GM12864 (cell line): ENCODE measurements around the gene CD46.
A peak's percentile ranks its signal among the peaks of the same experiment; 100 is the strongest.
"Not testable (repeated sequence)": the region's sequence is repeated elsewhere in the genome, so short reads cannot be mapped to it uniquely, and the experiment has no call there.

Source experiments
- DNase-seq: peaks from one replicate; pipeline ENCODE4 v3.0.0-alpha.2; 2011; ENCODE audit warnings: low read depth
- H3K4me3 ChIP-seq: 2 replicates; pipeline ENCODE4 v1.5.1; 2011; ENCODE audit warnings: mild to moderate bottlenecking, low read depth, low read length, control low read depth
- TF ChIP-seq, protein P1 (sequence below): IDR thresholded peaks from 2 replicates; pipeline ENCODE4 v1.5.1; 2011; ENCODE audit warnings: low read depth, mild to moderate bottlenecking, moderate library complexity, low read length, control low read depth, inconsistent platforms; ENCODE audit errors: missing control alignments

CD46 gene

GRCh38 chr1:207751790-207752455, at the start of gene CD46:
Gene CD46 (plus strand): TSS chr1:207752054. CDS start chr1:207752213, 159 bp downstream.
- peak; percentile 80 for DNase-seq
- TF ChIP-seq, protein P1, sequence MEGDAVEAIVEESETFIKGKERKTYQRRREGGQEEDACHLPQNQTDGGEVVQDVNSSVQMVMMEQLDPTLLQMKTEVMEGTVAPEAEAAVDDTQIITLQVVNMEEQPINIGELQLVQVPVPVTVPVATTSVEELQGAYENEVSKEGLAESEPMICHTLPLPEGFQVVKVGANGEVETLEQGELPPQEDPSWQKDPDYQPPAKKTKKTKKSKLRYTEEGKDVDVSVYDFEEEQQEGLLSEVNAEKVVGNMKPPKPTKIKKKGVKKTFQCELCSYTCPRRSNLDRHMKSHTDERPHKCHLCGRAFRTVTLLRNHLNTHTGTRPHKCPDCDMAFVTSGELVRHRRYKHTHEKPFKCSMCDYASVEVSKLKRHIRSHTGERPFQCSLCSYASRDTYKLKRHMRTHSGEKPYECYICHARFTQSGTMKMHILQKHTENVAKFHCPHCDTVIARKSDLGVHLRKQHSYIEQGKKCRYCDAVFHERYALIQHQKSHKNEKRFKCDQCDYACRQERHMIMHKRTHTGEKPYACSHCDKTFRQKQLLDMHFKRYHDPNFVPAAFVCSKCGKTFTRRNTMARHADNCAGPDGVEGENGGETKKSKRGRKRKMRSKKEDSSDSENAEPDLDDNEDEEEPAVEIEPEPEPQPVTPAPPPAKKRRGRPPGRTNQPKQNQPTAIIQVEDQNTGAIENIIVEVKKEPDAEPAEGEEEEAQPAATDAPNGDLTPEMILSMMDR, result no peak
- peak within 1 kb of the TSS; percentile 99 for H3K4me3 ChIP-seq

DNA sequence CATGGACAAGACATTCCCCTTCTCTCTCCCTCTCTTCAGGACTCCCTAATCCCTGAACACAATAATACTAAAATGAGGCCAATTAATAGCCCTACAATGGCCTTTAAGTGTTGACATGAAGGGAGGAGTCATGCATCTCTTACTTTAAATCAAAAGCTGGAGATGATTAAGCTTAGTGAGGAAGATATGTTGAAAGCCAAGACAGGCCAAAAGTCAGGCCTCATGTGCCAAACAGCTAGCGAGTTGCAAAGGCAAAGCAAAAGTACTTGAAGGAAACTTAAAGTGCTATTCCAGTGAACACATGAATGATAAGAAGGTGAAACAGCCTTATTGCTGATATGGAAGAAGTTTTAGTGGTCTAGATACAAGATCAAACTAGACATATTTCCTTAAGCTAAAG, 49.5 kb upstream of the CD46 start:
- TF ChIP-seq, protein P1, result no peak
- H3K4me3 ChIP-seq, result no peak overlapping the region
- no peak for DNase-seq

GRCh38 chr1:207703712-207704111, 48.1 kb upstream of the CD46 start:
- no peak for DNase-seq
- TF ChIP-seq, protein P1, result no peak
- H3K4me3 ChIP-seq, result no peak overlapping the region

DNA sequence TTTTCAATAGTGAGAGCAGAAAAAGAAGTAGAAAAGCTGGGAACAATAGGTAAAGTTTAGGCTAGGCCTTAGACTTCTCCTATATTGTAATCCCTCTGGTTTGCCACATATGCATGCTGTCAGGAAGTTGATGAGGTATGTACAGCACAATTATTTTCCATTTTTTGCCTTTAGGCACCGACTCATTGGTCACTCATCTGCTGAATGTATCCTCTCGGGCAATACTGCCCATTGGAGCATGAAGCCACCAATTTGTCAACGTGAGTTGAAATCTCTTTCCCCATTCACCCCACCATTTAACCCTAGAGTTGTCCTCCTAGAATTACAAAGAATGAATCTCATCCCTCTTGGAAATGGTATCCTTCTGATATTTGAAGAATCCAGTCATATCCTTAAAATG, 43.9 kb upstream of the CD46 start:
- H3K4me3 ChIP-seq, DNase-seq: not testable (repeated sequence)

GRCh38 chr1:207711285-207711684, 40.6 kb upstream of the CD46 start:
- TF ChIP-seq, protein P1, result no peak
- no peak overlapping the region for H3K4me3 ChIP-seq
- no peak for DNase-seq

DNA sequence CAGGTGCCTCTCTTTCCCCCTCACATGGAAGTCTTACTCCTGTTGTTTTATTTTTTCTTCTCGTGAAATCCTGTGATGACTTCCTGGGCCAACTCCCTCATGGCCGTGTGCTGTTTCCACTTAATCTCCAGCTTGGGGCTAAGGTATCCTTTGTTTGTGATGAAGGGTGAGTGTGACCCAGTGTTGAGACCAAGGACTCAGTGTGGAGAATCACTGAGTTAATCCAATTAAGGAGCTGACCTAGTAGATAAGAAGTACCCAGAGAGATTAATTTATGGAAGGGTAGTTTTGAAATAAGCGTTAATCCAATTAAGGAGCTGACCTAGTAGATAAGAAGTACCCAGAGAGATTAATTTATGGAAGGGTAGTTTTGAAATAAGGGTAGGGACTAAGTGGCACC, 39.2 kb upstream of the CD46 start:
- DNase-seq, H3K4me3 ChIP-seq: not testable (repeated sequence)

DNA sequence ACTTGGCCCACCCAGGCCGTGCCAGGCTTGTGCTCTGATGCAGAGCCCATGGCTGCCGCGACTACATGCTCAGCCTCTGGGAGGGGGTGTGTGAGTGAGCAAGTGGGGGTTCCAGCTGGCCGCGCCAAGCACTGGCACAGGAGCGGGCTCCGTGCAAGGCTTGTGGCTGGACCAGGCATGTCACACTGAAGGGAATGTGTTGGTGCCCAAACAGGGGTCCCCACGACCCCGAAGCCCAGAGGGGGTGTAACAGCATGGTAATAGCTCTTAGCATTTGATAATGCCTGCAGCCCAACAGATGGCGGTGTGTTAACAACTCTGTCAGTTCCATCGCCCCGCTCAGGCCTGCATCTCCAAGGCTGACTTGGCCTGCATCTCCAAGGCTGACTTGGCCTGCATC, 38.3 kb upstream of the CD46 start:
- TF ChIP-seq, protein P1, result no peak
- DNase-seq, result no peak
- no peak overlapping the region for H3K4me3 ChIP-seq

DNA sequence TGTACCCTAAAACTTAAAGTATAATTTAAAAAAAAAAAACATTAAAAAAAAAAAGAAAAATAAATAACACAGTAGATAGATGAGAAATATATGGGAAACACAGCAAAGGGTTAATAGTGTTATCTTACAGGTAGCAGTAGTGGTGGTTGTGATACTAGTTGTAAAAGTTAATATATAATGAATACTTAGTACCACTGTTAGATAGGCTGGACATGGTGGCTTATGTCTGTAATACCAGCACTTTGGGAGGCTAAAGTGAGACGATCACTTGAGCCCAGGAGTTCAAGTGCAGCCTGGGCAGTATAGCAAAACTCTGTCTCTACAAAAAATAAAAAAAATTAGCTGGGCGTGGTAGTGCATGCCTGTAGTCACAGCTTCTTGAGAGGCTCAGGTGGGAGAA, 32.6 kb upstream of the CD46 start:
- DNase-seq, result no peak
- TF ChIP-seq, protein P1, result no peak
- H3K4me3 ChIP-seq, result no peak overlapping the region

GRCh38 chr1:207728200-207728858, 23.5 kb upstream of the CD46 start:
- not testable (repeated sequence) for DNase-seq, H3K4me3 ChIP-seq

DNA sequence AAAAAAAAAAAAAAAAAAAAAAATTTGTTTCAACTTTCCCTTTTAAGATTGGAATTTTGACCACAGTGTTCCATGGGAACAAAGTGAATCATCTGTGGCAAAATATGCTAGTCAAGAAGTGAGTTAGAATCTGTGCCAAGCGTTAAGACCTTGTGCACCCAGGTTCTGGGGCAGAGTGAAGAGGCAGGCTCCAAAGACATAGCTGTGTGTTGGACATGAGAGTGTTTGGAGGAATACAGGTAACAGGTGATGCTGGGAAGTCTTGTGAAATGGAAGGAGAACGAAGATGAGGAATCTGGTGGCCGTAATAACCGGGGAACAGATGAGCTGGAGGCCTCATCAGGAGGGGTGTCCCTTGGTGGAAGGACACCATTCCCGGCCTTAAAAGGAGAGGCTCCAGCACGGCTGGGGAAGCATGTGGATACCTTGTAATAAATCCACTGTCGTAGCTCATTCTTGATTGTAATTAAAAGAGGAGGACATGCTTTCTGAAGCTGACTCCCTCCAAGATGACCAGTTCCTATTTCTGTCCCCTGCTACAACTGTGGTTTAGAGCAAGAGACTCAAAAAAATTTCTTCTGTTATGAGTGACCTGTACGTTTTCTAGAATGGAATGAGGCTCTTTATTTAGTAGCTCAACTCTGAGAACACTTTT, 14.2 kb upstream of the CD46 start:
- DNase-seq, H3K4me3 ChIP-seq: not testable (repeated sequence)

GRCh38 chr1:207738158-207738659, 13.6 kb upstream of the CD46 start:
- not testable (repeated sequence) for H3K4me3 ChIP-seq, DNase-seq
